ENCODE data around the gene HK1. TPM values are rescaled to one million over a fixed set of nuclear protein-coding genes. Genes with fewer than 3 reads are reported as not detected.
A peak's percentile ranks its signal among the peaks of the same experiment; 100 is the strongest.

The HK1 gene
- total RNA-seq, 1 donor from 2014 or later: 84.0 TPM

- intact Hi-C loops (cut with DNase I): no loop called here
- no peak for DNase-seq
- ATAC-seq: peak; percentile 19
- peaks cover 6% of the 10 kb centered on the region for H3K4me1 ChIP-seq
- H3K27ac ChIP-seq: no peak overlapping the region
- no peak overlapping the region for H3K4me3 ChIP-seq
- peaks cover 86% of the 10 kb centered on the region for H3K36me3 ChIP-seq
- no peaks in the 10 kb centered on the region for H3K9me3 ChIP-seq
- no peaks in the 10 kb centered on the region for H3K27me3 ChIP-seq
- TF ChIP-seq, protein P1, sequence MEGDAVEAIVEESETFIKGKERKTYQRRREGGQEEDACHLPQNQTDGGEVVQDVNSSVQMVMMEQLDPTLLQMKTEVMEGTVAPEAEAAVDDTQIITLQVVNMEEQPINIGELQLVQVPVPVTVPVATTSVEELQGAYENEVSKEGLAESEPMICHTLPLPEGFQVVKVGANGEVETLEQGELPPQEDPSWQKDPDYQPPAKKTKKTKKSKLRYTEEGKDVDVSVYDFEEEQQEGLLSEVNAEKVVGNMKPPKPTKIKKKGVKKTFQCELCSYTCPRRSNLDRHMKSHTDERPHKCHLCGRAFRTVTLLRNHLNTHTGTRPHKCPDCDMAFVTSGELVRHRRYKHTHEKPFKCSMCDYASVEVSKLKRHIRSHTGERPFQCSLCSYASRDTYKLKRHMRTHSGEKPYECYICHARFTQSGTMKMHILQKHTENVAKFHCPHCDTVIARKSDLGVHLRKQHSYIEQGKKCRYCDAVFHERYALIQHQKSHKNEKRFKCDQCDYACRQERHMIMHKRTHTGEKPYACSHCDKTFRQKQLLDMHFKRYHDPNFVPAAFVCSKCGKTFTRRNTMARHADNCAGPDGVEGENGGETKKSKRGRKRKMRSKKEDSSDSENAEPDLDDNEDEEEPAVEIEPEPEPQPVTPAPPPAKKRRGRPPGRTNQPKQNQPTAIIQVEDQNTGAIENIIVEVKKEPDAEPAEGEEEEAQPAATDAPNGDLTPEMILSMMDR (IDR thresholded peaks at IDR 0.05): no peak
Observed at GRCh38 chr10:69367469-69367868, 89.2 kb downstream of the HK1 start.

DNA sequence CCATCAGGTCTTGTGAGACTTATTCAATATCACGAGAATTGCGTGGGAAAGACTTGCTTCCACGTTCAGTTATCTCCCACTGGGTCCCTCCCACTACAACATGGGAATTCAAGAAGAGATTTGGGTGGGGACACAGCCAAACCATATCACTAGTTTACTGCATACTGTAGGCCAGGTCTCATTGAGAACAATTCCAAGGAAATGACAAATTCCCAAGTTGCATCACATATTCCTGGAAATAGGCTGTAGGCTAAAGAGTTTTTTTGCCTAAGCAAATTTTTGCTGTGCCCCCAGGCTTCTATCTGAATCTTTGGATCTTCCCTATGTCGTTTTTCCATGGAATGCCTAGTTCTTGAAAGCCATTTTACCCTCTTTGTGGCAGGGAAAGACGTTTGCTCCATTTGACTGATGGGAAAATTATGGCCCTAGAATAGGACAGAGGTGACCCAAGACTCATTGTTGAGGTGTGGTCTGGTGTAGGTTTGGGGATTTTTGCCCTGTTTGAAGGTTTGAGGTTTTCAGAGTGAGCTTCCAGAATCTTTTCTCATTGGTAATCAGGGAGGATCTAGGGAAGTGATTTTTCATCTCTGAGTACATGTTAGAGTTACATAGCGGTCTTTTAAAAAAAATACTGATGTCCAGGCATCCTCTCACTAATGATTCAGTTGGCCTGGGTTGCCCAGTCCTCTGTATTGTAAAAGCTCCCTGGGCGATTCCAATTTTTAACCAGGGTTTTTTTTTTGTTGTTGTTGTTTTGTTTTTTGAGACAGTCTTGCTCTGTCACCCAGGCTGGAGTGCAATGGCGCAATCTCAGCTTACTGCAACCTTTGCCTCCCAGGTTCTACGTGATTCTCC, 94.1 kb downstream of the HK1 start:
- ATAC-seq (no peak), DNase-seq (no peak)
- TF ChIP-seq, protein P1 (IDR thresholded peaks at IDR 0.05): no peak
- H3K27me3 ChIP-seq: no peaks in the 10 kb centered on the region
- intact Hi-C loops (cut with DNase I): loop anchor here (10.0 kb wide), 1 partner anchor 48 kb away; no protein-coding TSS in a partner anchor
- H3K36me3 ChIP-seq: peaks cover 77% of the 10 kb centered on the region
- H3K27ac ChIP-seq: no peak overlapping the region
- H3K4me3 ChIP-seq: no peak overlapping the region
- H3K4me1 ChIP-seq: peaks cover 21% of the 10 kb centered on the region
- no peaks in the 10 kb centered on the region for H3K9me3 ChIP-seq

- Histone ChIP-seq H3K4me3 (no peak overlapping the region), H3K27ac (no peak overlapping the region), H3K9me3 (no peaks in the 10 kb centered on the region), H3K27me3 (no peaks in the 10 kb centered on the region), H3K36me3 (peaks cover 77% of the 10 kb centered on the region), H3K4me1 (peaks cover 34% of the 10 kb centered on the region)
- ATAC-seq (no peak), DNase-seq (no peak)
- intact Hi-C loops (cut with DNase I): loop anchor here (10.0 kb wide), 1 partner anchor 49 kb away; no protein-coding TSS in a partner anchor
- TF ChIP-seq, protein P1 (IDR thresholded peaks at IDR 0.05): no peak
Observed at GRCh38 chr10:69374242-69374641, 95.9 kb downstream of the HK1 start.

- Histone ChIP-seq H3K4me3 (no peak overlapping the region), H3K27ac (peak overlapping the region; percentile 30), H3K36me3 (peaks cover 77% of the 10 kb centered on the region), H3K9me3 (no peaks in the 10 kb centered on the region), H3K4me1 (peaks cover 34% of the 10 kb centered on the region), H3K27me3 (no peaks in the 10 kb centered on the region)
- ATAC-seq (no peak), DNase-seq (no peak)
- TF ChIP-seq, protein P1 (IDR thresholded peaks at IDR 0.05): no peak
- intact Hi-C loops (cut with DNase I): loop anchor here (10.0 kb wide), 1 partner anchor 50 kb away; no protein-coding TSS in a partner anchor
Observed at GRCh38 chr10:69374931-69375306, 96.6 kb downstream of the HK1 start.

GRCh38 chr10:69375307-69376151, 97.2 kb downstream of the HK1 start:
- DNase-seq (no peak), ATAC-seq (peak; percentile 69)
- peak overlapping the region; percentile 30 for H3K27ac ChIP-seq
- H3K36me3 ChIP-seq: peaks cover 77% of the 10 kb centered on the region
- H3K9me3 ChIP-seq: no peaks in the 10 kb centered on the region
- no peaks in the 10 kb centered on the region for H3K27me3 ChIP-seq
- peaks cover 34% of the 10 kb centered on the region for H3K4me1 ChIP-seq
- TF ChIP-seq, protein P1 (IDR thresholded peaks at IDR 0.05): no peak
- intact Hi-C loops (cut with DNase I): loop anchor here (10.0 kb wide), 1 partner anchor 51 kb away; no protein-coding TSS in a partner anchor
- H3K4me3 ChIP-seq: no peak overlapping the region

All from upper lobe of right lung (tissue), 1 donor.